ENCODE measurements around the gene S100Z. TPM values are rescaled to one million over a fixed set of nuclear protein-coding genes. Genes with fewer than 3 reads are reported as not detected.
"Not testable (repeated sequence)": the region's sequence is repeated elsewhere in the genome, so short reads cannot be mapped to it uniquely, and the experiment has no call there.

The S100Z gene
- total and polyA plus RNA-seq, 3 donors from 2014 or later = 0.71 TPM; not detected in 2

- peak; percentile 62 for DNase-seq
- WGBS, 2 donors = 0 to 2% methylated on average over 4 to 72 of the region's 72 CpGs
- no peaks in the 10 kb centered on the region for H3K27me3 ChIP-seq
These were observed 30.7 kb upstream of the S100Z start, which contains the start of gene F2RL1 for GRCh38 chr5:76818844-76819831. TSS of gene F2RL1 (plus strand) at chr5:76819030. CDS start at chr5:76819183, 153 bp downstream.

GRCh38 chr5:76819851-76820525 is 29.8 kb upstream of the S100Z start:
- Histone ChIP-seq H3K4me1 (peaks cover 4% of the 10 kb centered on the region), H3K4me3 (peak overlapping the region in 1 of 2 donors; percentile 67), H3K36me3 (ENCODE audit: low read depth, missing control alignments) (no peaks in the 10 kb centered on the region), H3K27ac (no peak overlapping the region), H3K9me3 (no peaks in the 10 kb centered on the region), H3K27me3 (no peaks in the 10 kb centered on the region)
- intact Hi-C loops (cut with DNase I; ENCODE audit: low total_unique reads) = no loop called here
- DNase-seq = no peak
- TF ChIP-seq POLR2A (IDR thresholded peaks at IDR 0.05) (no peak), CTCF (IDR thresholded peaks at IDR 0.05) (no peak)
- 16 to 23% methylated on average over 10 to 31 of the region's 31 CpGs for WGBS, 2 donors

More at GRCh38 chr5:76818844-76819831, 30.7 kb upstream of the S100Z start, which contains the start of gene F2RL1:
- Histone ChIP-seq H3K4me3 (peak within 1 kb of the TSS; percentile 51 to 67), H3K27ac (no peak within 1 kb of the TSS), H3K36me3 (ENCODE audit: low read depth, missing control alignments) (no peaks in the 10 kb centered on the region), H3K9me3 (no peaks in the 10 kb centered on the region), H3K4me1 (peaks cover 4% of the 10 kb centered on the region)
- TF ChIP-seq CTCF (IDR thresholded peaks at IDR 0.05) (no peak), POLR2A (IDR thresholded peaks at IDR 0.05) (no peak)
- intact Hi-C loops (cut with DNase I; ENCODE audit: low total_unique reads) = no loop called here

GRCh38 chr5:76820526-76820890 is 29.3 kb upstream of the S100Z start:
- intact Hi-C loops (cut with DNase I; ENCODE audit: low total_unique reads) = no loop called here
- no peak for TF ChIP-seq CTCF (IDR thresholded peaks at IDR 0.05)
- no peak for TF ChIP-seq POLR2A (IDR thresholded peaks at IDR 0.05)
- DNase-seq = no peak
- H3K9me3 ChIP-seq = no peaks in the 10 kb centered on the region
- no peaks in the 10 kb centered on the region for H3K36me3 ChIP-seq (ENCODE audit: low read depth, missing control alignments)
- no peak overlapping the region for H3K27ac ChIP-seq
- peaks cover 4% of the 10 kb centered on the region for H3K4me1 ChIP-seq
- WGBS, 2 donors = 51 to 55% methylated on average over 2 of the region's 2 CpGs
- no peak overlapping the region for H3K4me3 ChIP-seq
- H3K27me3 ChIP-seq = no peaks in the 10 kb centered on the region

GRCh38 chr5:76821136-76821535 is 28.7 kb upstream of the S100Z start:
- no peak overlapping the region for H3K27ac ChIP-seq
- H3K9me3 ChIP-seq = no peaks in the 10 kb centered on the region
- TF ChIP-seq CTCF (IDR thresholded peaks at IDR 0.05) = no peak
- no peaks in the 10 kb centered on the region for H3K36me3 ChIP-seq (ENCODE audit: low read depth, missing control alignments)
- H3K4me3 ChIP-seq = no peak overlapping the region
- H3K27me3 ChIP-seq = no peaks in the 10 kb centered on the region
- intact Hi-C loops (cut with DNase I; ENCODE audit: low total_unique reads) = no loop called here
- DNase-seq = no peak
- WGBS, 2 donors = 53 to 65% methylated on average over 4 of the region's 4 CpGs
- H3K4me1 ChIP-seq = peaks cover 4% of the 10 kb centered on the region

- H3K4me3 ChIP-seq; H3K27ac ChIP-seq; H3K9me3 ChIP-seq; DNase-seq; intact Hi-C loops (cut with DNase I; ENCODE audit: low total_unique reads); H3K4me1 ChIP-seq; H3K27me3 ChIP-seq; H3K36me3 ChIP-seq (ENCODE audit: low read depth, missing control alignments): not testable (repeated sequence)
- 79 to 89% methylated on average over 7 of the region's 7 CpGs for WGBS, 2 donors
These were observed 27.6 kb upstream of the S100Z start for GRCh38 chr5:76822105-76822731.

- H3K27ac ChIP-seq; DNase-seq; H3K9me3 ChIP-seq; H3K36me3 ChIP-seq (ENCODE audit: low read depth, missing control alignments); H3K4me1 ChIP-seq; H3K27me3 ChIP-seq; intact Hi-C loops (cut with DNase I; ENCODE audit: low total_unique reads); H3K4me3 ChIP-seq: not testable (repeated sequence)
These were observed 23.4 kb upstream of the S100Z start for GRCh38 chr5:76826416-76826815.
